B cell (primary cell): ENCODE results near the gene GRIPAP1. TPM values are rescaled to one million over a fixed set of nuclear protein-coding genes. Genes with fewer than 3 reads are reported as not detected.

Source experiments
- ATAC-seq: fragments of 200-7000 bp; cut with Tn5 transposase; one replicate; pipeline ENCODE4 v1.10.0; 2021; ENCODE audit warnings: low read depth, mild to moderate bottlenecking, moderate number of reproducible peaks, moderate library complexity
- CTCF ChIA-PET: fragments of 350-600 bp; sonication (Branson Sonifier 250); formaldehyde crosslinking; loops from one replicate; lab custom pipeline; 2021; ENCODE audit warnings: antibody characterized with exemption, inconsistent platforms; lab: Charles Lee
- POLR2A ChIA-PET: fragments of 350-600 bp; sonication (Branson Sonifier 250); formaldehyde crosslinking; loops from one replicate; lab custom pipeline; 2021; ENCODE audit warnings: antibody characterized with exemption; lab: Charles Lee
- DNase-seq: peaks from one replicate; pipeline ENCODE4 v3.0.0; 2013
- H2AFZ ChIP-seq: 2 replicates; pipeline ENCODE4 v1.6.1; 2012; ENCODE audit warnings: mild to moderate bottlenecking, low read depth, low read length; ENCODE audit not compliant: insufficient read depth, poor library complexity, severe bottlenecking
- H3K27ac ChIP-seq, 2 donors: 1 replicate in 1 of 2; 2 replicates in 1 of 2; pipeline ENCODE4 v1.5.1; 2012 to 2013; ENCODE audit warnings: low read length in 2 of 2, mild to moderate bottlenecking in 2 of 2, moderate library complexity in 1 of 2
- H3K27me3 ChIP-seq, 4 experiments: fragments of 200-600 bp in 1 of 4; sonication (generic) in 1 of 4; replicated peaks in 1 of 4; 1 replicate in 2 of 4; 2 replicates in 2 of 4; pipeline versions ENCODE4 v1.6.1 to v1.7.0; 2013 to 2016; ENCODE audit warnings: low read length in 3 of 4, mild to moderate bottlenecking in 2 of 4, mixed read lengths in 1 of 4, moderate library complexity in 1 of 4; ENCODE audit not compliant: insufficient read depth in 4 of 4, control insufficient read depth in 3 of 4; ENCODE audit errors: control extremely low read depth in 1 of 4
- H3K36me3 ChIP-seq, 2 experiments: replicated peaks in 1 of 2; 1 replicate in 1 of 2; 2 replicates in 1 of 2; pipeline versions ENCODE4 v1.6.1 to v1.7.1; 2013; ENCODE audit warnings: low read length in 1 of 2; ENCODE audit not compliant: insufficient read depth in 2 of 2, control insufficient read depth in 1 of 2; ENCODE audit errors: control extremely low read depth in 1 of 2, extremely low read depth in 1 of 2
- H3K4me1 ChIP-seq, 2 donors: fragments of 200-600 bp in 1 of 2; sonication (generic) in 1 of 2; 1 replicate in 1 of 2; 2 replicates in 1 of 2; pipeline versions ENCODE4 v1.5.1 to v1.6.1; 2013 to 2017; ENCODE audit warnings: low read length in 2 of 2; ENCODE audit not compliant: control insufficient read depth in 2 of 2, insufficient read depth in 2 of 2
- H3K4me2 ChIP-seq: replicated peaks from 2 replicates; pipeline ENCODE3; 2012; ENCODE audit warnings: mild to moderate bottlenecking, low read depth, low read length; ENCODE audit not compliant: poor library complexity, severe bottlenecking
- H3K4me3 ChIP-seq, 5 experiments: fragments of 200-600 bp in 1 of 5; sonication (generic) in 1 of 5; 1 replicate in 3 of 5; 2 replicates in 2 of 5; pipeline versions ENCODE4 v1.5.1 to v1.7.0; 2011 to 2016; ENCODE audit warnings: low read length in 4 of 5, mild to moderate bottlenecking in 4 of 5, low read depth in 2 of 5, control low read depth in 1 of 5, moderate library complexity in 1 of 5; ENCODE audit not compliant: insufficient read depth in 1 of 5; ENCODE audit errors: control extremely low read depth in 1 of 5, extremely low read depth in 1 of 5
- H3K79me2 ChIP-seq: fragments of 200-600 bp; sonication (generic); one replicate; pipeline ENCODE4 v1.6.0; 2016; ENCODE audit warnings: low read length; ENCODE audit not compliant: control insufficient read depth, insufficient read depth
- H3K9ac ChIP-seq: fragments of 200-600 bp; sonication (generic); 2 replicates; pipeline ENCODE4 v1.6.1; 2017; ENCODE audit warnings: mild to moderate bottlenecking, low read length, moderate library complexity
- H3K9me3 ChIP-seq, 3 donors: one replicate each; pipeline versions ENCODE4 v1.6.1 to v1.7.1; 2013; ENCODE audit warnings: low read length in 2 of 3; ENCODE audit not compliant: control insufficient read depth in 2 of 3, insufficient read depth in 1 of 3; ENCODE audit errors: control extremely low read depth in 1 of 3
- H4K20me1 ChIP-seq: 2 replicates; pipeline ENCODE4 v1.6.0; 2012; ENCODE audit warnings: mild to moderate bottlenecking, low read length; ENCODE audit not compliant: insufficient read depth, control insufficient read depth, poor library complexity, severe bottlenecking
- H3K27ac Mint-ChIP-seq: one replicate; pipeline ENCODE4 v1.8.0; 2021; ENCODE audit warnings: mixed read lengths
- H3K27me3 Mint-ChIP-seq: one replicate; pipeline ENCODE4 v1.8.0; 2021; ENCODE audit warnings: mixed read lengths
- H3K4me1 Mint-ChIP-seq: one replicate; pipeline ENCODE4 v1.8.0; 2021; ENCODE audit warnings: mixed read lengths
- H3K4me3 Mint-ChIP-seq: one replicate; pipeline ENCODE4 v1.8.0; 2021; ENCODE audit warnings: mixed read lengths
- H3K9me3 Mint-ChIP-seq: one replicate; pipeline ENCODE4 v1.8.0; 2022; ENCODE audit warnings: mixed read lengths; ENCODE audit not compliant: insufficient read depth
- CTCF ChIP-seq: fragments of 200-600 bp; IDR thresholded peaks from one replicate; pipeline ENCODE4 v1.8.0; 2022; ENCODE audit warnings: antibody characterized with exemption, mild to moderate bottlenecking
- EZH2 ChIP-seq: IDR thresholded peaks from 2 replicates; pipeline ENCODE4 v1.6.1; 2012; ENCODE audit warnings: borderline replicate concordance, low read depth, mild to moderate bottlenecking, moderate library complexity, low read length; ENCODE audit not compliant: insufficient read depth, poor library complexity, severe bottlenecking
- WGBS: methylation state at CpG from one replicate; pipeline ENCODE4 v1.1.5; 2013; ENCODE audit warnings: missing lambda C conversion rate; ENCODE audit not compliant: insufficient coverage; 5-methylcytosine and 5-hydroxymethylcytosine counted together
- intact Hi-C: fragments of 100-400 bp; cut with micrococcal nuclease; formaldehyde crosslinking; loops from one replicate; pipeline ENCODE4 v1.10.0; 2022
- polyA plus RNA-seq: library from polyadenylated mRNA; depleted of rRNA; stranded (reverse); fragments of >200 nt; gene quantifications from 2 replicates; pipeline ENCODE4 v1.2.3, GENCODE V29; 2012
- total RNA-seq, 2 donors: library from RNA; stranded (reverse); fragments of 120-200 nt in 1 of 2; gene quantifications; 1 replicate in 1 of 2; 2 replicates in 1 of 2; pipeline versions ENCODE4 v1.2.3 to v1.2.4, GENCODE V29; 2013 to 2022

Gene GRIPAP1
- total and polyA plus RNA-seq, 2 donors (not counting 1 experiment from before 2014, with no cell fraction given) = 70.7 to 143 TPM

GRCh38 chrX:48960291-48960690 is 41.8 kb downstream of the GRIPAP1 start:
- intact Hi-C loops = no loop called here
- H3K9ac ChIP-seq = no peak overlapping the region
- ATAC-seq (no peak), DNase-seq (no peak)
- peak overlapping the region; percentile 59 for H3K4me3 Mint-ChIP-seq
- H3K4me1 Mint-ChIP-seq = peaks cover 47% of the 10 kb centered on the region
- peak overlapping the region; percentile 6 to 99 for H3K27ac ChIP-seq
- no peaks in the 10 kb centered on the region for H3K9me3 ChIP-seq
- no peak overlapping the region for H2AFZ ChIP-seq
- no peak overlapping the region for H3K4me3 ChIP-seq
- peaks cover 14% of the 10 kb centered on the region for H4K20me1 ChIP-seq
- H3K27me3 Mint-ChIP-seq = no peaks in the 10 kb centered on the region
- H3K36me3 ChIP-seq = peaks cover 0 to 10% of the 10 kb centered on the region in 2 experiments
- no peak for TF ChIP-seq CTCF
- no peak for TF ChIP-seq EZH2
- ChIA-PET CTCF (no interaction called here), POLR2A (interaction anchor here (0.6 kb wide), 1 partner anchor 167 kb away, joined by 5 read pairs; no protein-coding TSS in a partner anchor)
- peaks cover 38 to 64% of the 10 kb centered on the region in 2 donors for H3K4me1 ChIP-seq
- WGBS = 60% methylated on average over 1 of the region's 2 CpGs
- peaks cover 18% of the 10 kb centered on the region for H3K79me2 ChIP-seq
- H3K27me3 ChIP-seq = no peaks in the 10 kb centered on the region
- no peaks in the 10 kb centered on the region for H3K9me3 Mint-ChIP-seq
- H3K4me2 ChIP-seq = peak overlapping the region; percentile 86
- H3K27ac Mint-ChIP-seq = peak overlapping the region; percentile 84

- H3K27ac ChIP-seq = peak overlapping the region; percentile 98 to 99
- peaks cover 47 to 76% of the 10 kb centered on the region in 2 donors for H3K4me1 ChIP-seq
- no peak for ATAC-seq
- H3K4me1 Mint-ChIP-seq = peaks cover 58% of the 10 kb centered on the region
- TF ChIP-seq CTCF (no peak), EZH2 (no peak)
- no peaks in the 10 kb centered on the region for H3K27me3 Mint-ChIP-seq
- peak overlapping the region; percentile 100 for H3K4me3 Mint-ChIP-seq
- peak overlapping the region; percentile 86 for H3K4me2 ChIP-seq
- H3K9me3 ChIP-seq = no peaks in the 10 kb centered on the region
- no peak for DNase-seq
- no peaks in the 10 kb centered on the region for H3K27me3 ChIP-seq
- no peaks in the 10 kb centered on the region for H3K9me3 Mint-ChIP-seq
- H3K27ac Mint-ChIP-seq = peak overlapping the region; percentile 100
- ChIA-PET CTCF (interaction anchor here (0.6 to 1.9 kb wide), 7 partner anchors 13 to 330 kb away, joined by 3 to 10 read pairs (median 4); partner anchors contain the start of genes KCND1 and SLC35A2), POLR2A (interaction anchor here (0.6 to 2.8 kb wide), 16 partner anchors 14 to 1740 kb away, joined by 3 to 17 read pairs (median 7); partner anchors contain the start of genes GRIPAP1, HDAC6, PQBP1 and TFE3)
- H4K20me1 ChIP-seq = peaks cover 27% of the 10 kb centered on the region
- H3K79me2 ChIP-seq = peaks cover 35% of the 10 kb centered on the region
- 0% methylated on average over 15 of the region's 21 CpGs for WGBS
- peak overlapping the region; percentile 63 for H2AFZ ChIP-seq
- intact Hi-C loops = loop anchor here (1.0 to 5.0 kb wide), 11 partner anchors 21 to 1301 kb away; partner anchors contain the start of genes GPKOW, GRIPAP1, PIM2 and PPP1R3F
- peak overlapping the region; percentile 17 to 75 (median 62) for H3K4me3 ChIP-seq
- peak overlapping the region; percentile 85 for H3K9ac ChIP-seq
- peaks cover 0 to 25% of the 10 kb centered on the region in 2 experiments for H3K36me3 ChIP-seq
These were observed 43.4 kb downstream of the GRIPAP1 start for GRCh38 chrX:48958635-48959094.
